GM18519 (cell line): ENCODE results near the gene SOX6.

Experiments used
- ATAC-seq: cut with Tn5 transposase; IDR thresholded peaks from one replicate; pipeline ENCODE4 v1.9.1; 2021; ENCODE audit warnings: mild to moderate bottlenecking, moderate library complexity; ENCODE audit not compliant: unreplicated experiment, low FRiP score

SOX6 gene

GRCh38 chr11:16204261-16204660, 152.1 kb downstream of the SOX6 start:
- no peak for ATAC-seq

GRCh38 chr11:16195651-16196050, 160.7 kb downstream of the SOX6 start:
- no peak for ATAC-seq

GRCh38 chr11:16194566-16194965, 161.8 kb downstream of the SOX6 start:
- no peak for ATAC-seq

GRCh38 chr11:16193897-16194381, 162.4 kb downstream of the SOX6 start:
- no peak for ATAC-seq

- ATAC-seq = no peak
Observed at GRCh38 chr11:16191868-16192240, 164.5 kb downstream of the SOX6 start.

- no peak for ATAC-seq
Observed at GRCh38 chr11:16191212-16191867, 165.0 kb downstream of the SOX6 start.

GRCh38 chr11:16186680-16187079, 169.7 kb downstream of the SOX6 start:
- ATAC-seq = no peak

- no peak for ATAC-seq
Observed at GRCh38 chr11:16185042-16185441, 171.3 kb downstream of the SOX6 start.

GRCh38 chr11:16184588-16184987, 171.8 kb downstream of the SOX6 start:
- ATAC-seq = no peak

- ATAC-seq = no peak
Observed at GRCh38 chr11:16182553-16182952, 173.8 kb downstream of the SOX6 start.

GRCh38 chr11:16180868-16181267, 175.5 kb downstream of the SOX6 start:
- no peak for ATAC-seq

GRCh38 chr11:16179676-16180075, 176.7 kb downstream of the SOX6 start:
- ATAC-seq = no peak

- ATAC-seq = no peak
Observed at GRCh38 chr11:16178273-16178672, 178.1 kb downstream of the SOX6 start.

GRCh38 chr11:16177688-16178087, 178.7 kb downstream of the SOX6 start:
- ATAC-seq = no peak

- no peak for ATAC-seq
Observed at GRCh38 chr11:16173798-16174197, 182.5 kb downstream of the SOX6 start.

GRCh38 chr11:16171882-16172281, 184.5 kb downstream of the SOX6 start:
- no peak for ATAC-seq

GRCh38 chr11:16169956-16170847, 186.1 kb downstream of the SOX6 start:
- ATAC-seq = no peak

- ATAC-seq = no peak
Observed at GRCh38 chr11:16169541-16169940, 186.8 kb downstream of the SOX6 start.

GRCh38 chr11:16167706-16168487, 188.4 kb downstream of the SOX6 start:
- no peak for ATAC-seq

- ATAC-seq = no peak
Observed at GRCh38 chr11:16166571-16166970, 189.8 kb downstream of the SOX6 start.

GRCh38 chr11:16160146-16160545, 196.2 kb downstream of the SOX6 start:
- ATAC-seq = no peak
